Measurements from ENCODE around the gene EGLN2. TPM values are rescaled to one million over a fixed set of nuclear protein-coding genes. Genes with fewer than 3 reads are reported as not detected.

Gene EGLN2
- total RNA-seq, 1 donor: 70.8 TPM

DNA sequence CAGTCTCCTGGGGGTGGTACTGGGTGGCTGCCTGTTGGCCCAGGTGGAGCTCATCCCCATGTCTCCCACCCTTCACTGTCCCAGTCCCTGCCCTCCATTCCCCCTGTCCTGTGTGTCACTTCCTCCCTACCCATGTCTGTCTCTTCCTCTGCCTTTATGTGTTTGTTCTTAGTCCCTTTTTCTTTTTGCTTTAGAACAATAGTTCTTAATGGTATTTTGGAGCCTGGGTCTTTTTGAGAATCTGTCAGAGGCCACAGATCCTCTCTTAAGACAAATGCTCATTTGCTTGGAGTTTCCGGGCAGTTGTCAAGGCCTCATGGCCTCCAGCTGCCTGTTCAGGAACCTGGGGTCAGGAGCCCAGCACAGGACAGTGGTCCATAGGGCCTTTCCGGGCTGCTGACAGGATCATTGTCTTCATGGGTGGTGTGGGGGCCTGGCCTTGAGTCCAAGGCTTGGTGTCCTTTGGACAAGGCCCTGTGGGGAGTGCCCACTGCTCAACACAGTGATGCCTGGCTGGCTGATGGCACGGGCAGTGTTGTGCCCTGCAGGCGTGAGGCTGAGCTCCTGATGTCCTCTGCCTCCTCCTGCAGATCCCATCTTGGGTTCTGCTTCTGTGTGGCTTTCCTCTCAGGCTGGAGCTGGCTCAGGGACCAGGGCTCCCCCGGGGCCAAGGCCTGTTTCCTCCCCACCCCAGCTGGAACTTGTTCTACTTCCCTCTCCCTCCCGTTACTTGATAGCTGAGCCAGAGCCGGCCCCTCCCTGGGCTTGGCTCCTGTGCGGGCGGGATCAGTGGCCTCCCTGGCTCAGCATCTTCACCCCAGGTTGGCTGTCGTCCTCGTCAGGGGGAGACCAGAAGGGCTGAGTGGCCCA, 3.5 kb downstream of the EGLN2 start:
- peak overlapping the region; percentile 90 for H3K4me3 ChIP-seq (ENCODE audit: low read depth, low read length)
- DNase-seq (ENCODE audit: low read depth): no peak
- TF ChIP-seq, protein P1, sequence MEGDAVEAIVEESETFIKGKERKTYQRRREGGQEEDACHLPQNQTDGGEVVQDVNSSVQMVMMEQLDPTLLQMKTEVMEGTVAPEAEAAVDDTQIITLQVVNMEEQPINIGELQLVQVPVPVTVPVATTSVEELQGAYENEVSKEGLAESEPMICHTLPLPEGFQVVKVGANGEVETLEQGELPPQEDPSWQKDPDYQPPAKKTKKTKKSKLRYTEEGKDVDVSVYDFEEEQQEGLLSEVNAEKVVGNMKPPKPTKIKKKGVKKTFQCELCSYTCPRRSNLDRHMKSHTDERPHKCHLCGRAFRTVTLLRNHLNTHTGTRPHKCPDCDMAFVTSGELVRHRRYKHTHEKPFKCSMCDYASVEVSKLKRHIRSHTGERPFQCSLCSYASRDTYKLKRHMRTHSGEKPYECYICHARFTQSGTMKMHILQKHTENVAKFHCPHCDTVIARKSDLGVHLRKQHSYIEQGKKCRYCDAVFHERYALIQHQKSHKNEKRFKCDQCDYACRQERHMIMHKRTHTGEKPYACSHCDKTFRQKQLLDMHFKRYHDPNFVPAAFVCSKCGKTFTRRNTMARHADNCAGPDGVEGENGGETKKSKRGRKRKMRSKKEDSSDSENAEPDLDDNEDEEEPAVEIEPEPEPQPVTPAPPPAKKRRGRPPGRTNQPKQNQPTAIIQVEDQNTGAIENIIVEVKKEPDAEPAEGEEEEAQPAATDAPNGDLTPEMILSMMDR (IDR thresholded peaks at IDR 0.05; ENCODE audit: insufficient read depth, low read depth, low read length): no peak

DNA sequence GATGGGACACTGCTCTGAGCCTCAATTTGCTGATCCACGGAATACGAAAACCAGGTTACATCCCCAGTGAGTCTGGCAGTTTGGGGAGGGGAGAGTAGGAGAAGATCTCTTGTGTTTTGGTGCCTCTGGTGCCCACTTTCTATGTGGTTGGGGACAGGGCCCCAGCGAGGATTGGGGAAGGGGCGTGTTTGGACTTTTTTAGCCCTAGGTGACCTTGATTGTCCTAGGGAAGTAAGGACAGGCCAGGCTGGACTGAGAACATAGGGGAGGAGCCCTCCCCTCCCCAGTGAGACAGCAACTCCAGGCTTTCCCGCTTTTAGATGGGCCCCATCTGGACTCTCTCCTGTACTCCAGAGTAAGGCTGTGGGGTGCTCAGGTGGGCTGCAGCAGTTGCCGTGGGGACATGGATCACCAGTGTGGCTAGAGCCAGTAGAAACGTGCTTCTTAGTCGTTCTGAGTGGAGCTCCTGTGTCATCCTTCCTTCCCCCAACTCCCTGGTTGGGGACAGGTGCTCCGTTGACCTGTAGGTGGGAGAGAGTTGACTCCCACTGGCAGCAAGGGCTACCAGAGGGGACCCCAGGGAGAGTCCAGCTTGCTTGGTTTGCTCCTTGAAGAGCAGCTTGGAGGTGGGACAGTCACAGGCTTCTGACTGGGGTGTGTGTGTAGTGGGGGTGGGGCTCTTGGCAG, 4.3 kb downstream of the EGLN2 start:
- TF ChIP-seq, protein P1 (IDR thresholded peaks at IDR 0.05; ENCODE audit: insufficient read depth, low read depth, low read length): no peak
- H3K4me3 ChIP-seq (ENCODE audit: low read depth, low read length): peak overlapping the region; percentile 90
- no peak for DNase-seq (ENCODE audit: low read depth)

DNA sequence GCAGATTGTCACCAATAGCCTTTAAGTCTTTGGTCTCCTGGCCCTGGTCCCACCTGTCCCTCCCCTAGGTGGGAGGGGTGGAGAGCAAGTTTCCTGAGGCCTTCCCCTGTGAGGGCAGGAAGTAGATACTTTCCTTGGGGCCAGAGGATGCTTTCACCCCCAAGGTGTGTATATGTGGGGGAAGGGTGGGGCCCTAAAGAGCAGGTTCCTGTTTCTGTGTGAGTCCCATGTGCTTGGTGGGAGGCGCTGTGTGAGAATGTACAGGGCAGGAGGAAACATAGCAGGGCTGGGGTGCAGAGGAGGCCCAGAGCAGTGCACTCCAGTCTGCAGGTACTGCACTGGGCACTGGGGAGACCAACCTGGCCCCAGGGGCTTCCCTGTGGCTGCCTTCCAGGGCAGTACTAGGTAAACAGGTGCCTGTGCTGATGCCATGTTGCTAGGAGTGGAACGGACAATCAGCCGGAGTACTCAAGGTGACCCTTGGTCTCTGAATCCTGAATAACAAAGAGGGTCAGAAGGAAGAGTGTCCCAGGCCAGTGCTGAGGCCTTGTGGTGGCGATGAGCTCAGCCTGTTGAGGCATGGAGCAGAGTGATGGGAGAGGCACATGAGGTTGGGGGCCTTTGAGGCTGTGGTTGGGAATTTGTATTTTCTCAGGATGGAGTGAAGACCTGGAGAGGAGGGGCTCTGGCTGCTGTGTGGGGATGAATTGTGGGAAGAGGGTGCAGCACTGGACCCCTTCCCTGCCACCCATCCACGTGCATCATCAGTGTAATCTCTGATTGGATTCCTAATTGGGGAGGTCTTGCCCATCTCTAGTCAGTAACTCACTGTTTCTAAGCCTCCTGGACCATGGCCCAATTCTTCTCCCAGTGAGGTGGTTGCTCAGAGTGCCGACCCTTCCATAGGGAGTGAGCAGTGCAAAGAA, 5.1 kb downstream of the EGLN2 start:
- TF ChIP-seq, protein P1 (IDR thresholded peaks at IDR 0.05; ENCODE audit: insufficient read depth, low read depth, low read length): no peak
- no peak overlapping the region for H3K4me3 ChIP-seq (ENCODE audit: low read depth, low read length)
- no peak for DNase-seq (ENCODE audit: low read depth)

DNA sequence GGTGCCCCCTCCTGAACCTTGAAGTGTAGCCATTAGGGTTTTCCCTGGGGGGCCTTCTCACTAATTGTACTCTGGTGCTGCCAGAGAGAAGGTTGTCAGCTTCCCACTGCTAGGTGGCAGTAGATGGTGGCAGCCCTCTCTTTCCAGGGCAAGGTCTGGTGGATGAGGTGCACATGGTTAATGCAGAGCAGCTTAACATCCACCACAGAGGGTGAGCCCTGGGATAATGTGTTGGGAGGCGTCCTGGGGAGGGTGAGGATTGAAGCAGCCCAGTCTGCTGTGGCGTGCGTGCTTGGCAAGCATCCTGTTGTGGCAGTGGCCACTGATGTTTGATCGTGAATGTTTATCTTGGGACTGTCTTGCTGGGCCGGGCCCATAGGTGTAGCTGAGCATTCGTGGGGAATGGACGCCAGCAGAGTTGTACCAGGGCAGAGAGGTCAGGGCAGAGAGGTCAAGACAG, 5.8 kb downstream of the EGLN2 start:
- DNase-seq (ENCODE audit: low read depth): no peak
- no peak overlapping the region for H3K4me3 ChIP-seq (ENCODE audit: low read depth, low read length)

DNA sequence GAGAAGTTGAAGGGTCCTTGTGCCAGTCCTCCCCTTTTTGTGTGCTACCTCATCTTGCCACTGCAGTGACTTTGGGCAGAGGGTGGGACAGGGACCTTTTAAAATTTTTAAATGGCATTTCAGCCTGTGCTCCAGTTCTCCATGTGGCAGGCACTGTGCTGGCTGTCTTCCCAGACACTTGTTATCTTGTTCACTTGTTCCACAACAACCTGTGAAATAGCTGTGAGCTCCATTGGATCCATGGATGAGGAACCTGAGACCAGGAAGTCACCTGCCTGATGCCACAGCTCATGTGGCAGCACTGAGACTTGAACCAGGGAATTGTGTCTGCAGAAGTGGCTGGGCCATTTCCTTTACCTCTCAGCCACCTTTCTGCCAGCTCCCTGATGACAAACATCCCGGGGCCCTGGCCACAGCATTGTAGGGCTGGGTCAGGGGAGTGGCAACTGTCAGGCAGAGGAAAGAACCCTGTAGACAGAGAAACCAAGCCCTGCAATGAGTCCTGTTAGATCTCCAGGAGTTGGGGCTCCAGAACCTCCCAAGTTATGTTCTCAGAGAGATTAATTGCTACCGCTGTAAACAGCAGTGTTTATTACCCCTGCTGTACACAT, 6.4 kb downstream of the EGLN2 start:
- no peak for DNase-seq (ENCODE audit: low read depth)

More for the DNA sequence above, 5.8 kb downstream of the EGLN2 start:
- TF ChIP-seq, protein P1 (IDR thresholded peaks at IDR 0.05; ENCODE audit: insufficient read depth, low read depth, low read length): peak; percentile 24

More for the DNA sequence above, 6.4 kb downstream of the EGLN2 start:
- no peak overlapping the region for H3K4me3 ChIP-seq (ENCODE audit: low read depth, low read length)
- TF ChIP-seq, protein P1 (IDR thresholded peaks at IDR 0.05; ENCODE audit: insufficient read depth, low read depth, low read length): no peak

Data from fibroblast of villous mesenchyme (primary cell).